ENCODE data around the gene LIMA1.

DNA sequence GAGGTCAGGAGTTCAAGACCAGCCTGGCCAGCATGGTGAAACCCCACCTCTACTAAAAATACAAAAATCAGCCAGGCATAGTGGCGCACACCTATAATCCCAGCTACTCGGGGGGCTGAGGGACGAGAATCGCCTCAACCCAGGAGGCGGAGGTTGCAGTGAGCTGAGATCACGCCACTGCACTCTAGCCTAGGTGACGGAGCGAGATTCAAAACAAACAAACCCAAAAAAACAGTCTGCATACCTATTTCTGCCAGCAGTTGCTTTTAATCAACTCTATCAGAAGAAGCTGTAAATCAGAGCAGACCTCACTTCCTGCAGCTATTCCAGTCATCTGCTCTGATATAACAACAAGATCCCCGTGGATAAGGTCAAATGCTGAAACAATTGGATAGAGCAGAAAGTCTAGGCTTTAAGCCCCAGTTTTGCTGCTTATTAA lies 50.5 kb downstream of the LIMA1 start:
- TF ChIP-seq CTCF (IDR thresholded peaks at IDR 0.05; ENCODE audit: low read depth, low read length, poor library complexity, severe bottlenecking) (no peak), EZH2phosphoT487 (IDR thresholded peaks at IDR 0.05; ENCODE audit: borderline replicate concordance, low read length) (no peak)
